ENCODE data around the gene SLC43A3. TPM values are rescaled to one million over a fixed set of nuclear protein-coding genes. Genes with fewer than 3 reads are reported as not detected.

Gene SLC43A3
- total RNA-seq, 1 experiment from 2014 or later, result 8.6 TPM

- DNase-seq (ENCODE audit: low read depth, low spot score) (no peak), ATAC-seq (no peak)
- Histone ChIP-seq H3K4me3 (ENCODE audit: low read depth in 2 of 2, low read length in 2 of 2) (no peak overlapping the region), H3K4me1 (ENCODE audit: control insufficient read depth, insufficient read depth, low read length) (no peaks in the 10 kb centered on the region), H3K27me3 (ENCODE audit: control insufficient read depth, insufficient read depth, low read length) (no peaks in the 10 kb centered on the region), H3K36me3 (ENCODE audit: control insufficient read depth, insufficient read depth, low read length) (no peaks in the 10 kb centered on the region), H3K27ac (ENCODE audit: low read length) (no peak overlapping the region), H3K9me3 (ENCODE audit: control insufficient read depth, insufficient read depth, low read depth, low read length) (no peaks in the 10 kb centered on the region)
- intact Hi-C loops (cut with micrococcal nuclease; ENCODE audit: unreplicated experiment), result no loop called here
- POLR2A ChIA-PET, result no interaction called here
- BruUV-seq (replicated peaks), result no TSS peak
- in situ Hi-C loops (cut with HindIII; ENCODE audit: low pct_unique_long_range_greater_than_20kb, low sequenced_read_pairs), result no loop called here
- TF ChIP-seq, protein P1, sequence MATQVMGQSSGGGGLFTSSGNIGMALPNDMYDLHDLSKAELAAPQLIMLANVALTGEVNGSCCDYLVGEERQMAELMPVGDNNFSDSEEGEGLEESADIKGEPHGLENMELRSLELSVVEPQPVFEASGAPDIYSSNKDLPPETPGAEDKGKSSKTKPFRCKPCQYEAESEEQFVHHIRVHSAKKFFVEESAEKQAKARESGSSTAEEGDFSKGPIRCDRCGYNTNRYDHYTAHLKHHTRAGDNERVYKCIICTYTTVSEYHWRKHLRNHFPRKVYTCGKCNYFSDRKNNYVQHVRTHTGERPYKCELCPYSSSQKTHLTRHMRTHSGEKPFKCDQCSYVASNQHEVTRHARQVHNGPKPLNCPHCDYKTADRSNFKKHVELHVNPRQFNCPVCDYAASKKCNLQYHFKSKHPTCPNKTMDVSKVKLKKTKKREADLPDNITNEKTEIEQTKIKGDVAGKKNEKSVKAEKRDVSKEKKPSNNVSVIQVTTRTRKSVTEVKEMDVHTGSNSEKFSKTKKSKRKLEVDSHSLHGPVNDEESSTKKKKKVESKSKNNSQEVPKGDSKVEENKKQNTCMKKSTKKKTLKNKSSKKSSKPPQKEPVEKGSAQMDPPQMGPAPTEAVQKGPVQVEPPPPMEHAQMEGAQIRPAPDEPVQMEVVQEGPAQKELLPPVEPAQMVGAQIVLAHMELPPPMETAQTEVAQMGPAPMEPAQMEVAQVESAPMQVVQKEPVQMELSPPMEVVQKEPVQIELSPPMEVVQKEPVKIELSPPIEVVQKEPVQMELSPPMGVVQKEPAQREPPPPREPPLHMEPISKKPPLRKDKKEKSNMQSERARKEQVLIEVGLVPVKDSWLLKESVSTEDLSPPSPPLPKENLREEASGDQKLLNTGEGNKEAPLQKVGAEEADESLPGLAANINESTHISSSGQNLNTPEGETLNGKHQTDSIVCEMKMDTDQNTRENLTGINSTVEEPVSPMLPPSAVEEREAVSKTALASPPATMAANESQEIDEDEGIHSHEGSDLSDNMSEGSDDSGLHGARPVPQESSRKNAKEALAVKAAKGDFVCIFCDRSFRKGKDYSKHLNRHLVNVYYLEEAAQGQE (IDR thresholded peaks at IDR 0.05; ENCODE audit: insufficient read depth in 1 of 2, low read depth in 2 of 2, low read length in 1 of 2), result no peak
- no peak for TF ChIP-seq TCF7L2 (IDR thresholded peaks at IDR 0.05; ENCODE audit: low read depth, low read length)
- TF ChIP-seq SIN3A (IDR thresholded peaks at IDR 0.05; ENCODE audit: borderline replicate concordance, insufficient read depth, low read depth, low read length), result no peak
- TF ChIP-seq, protein P2, sequence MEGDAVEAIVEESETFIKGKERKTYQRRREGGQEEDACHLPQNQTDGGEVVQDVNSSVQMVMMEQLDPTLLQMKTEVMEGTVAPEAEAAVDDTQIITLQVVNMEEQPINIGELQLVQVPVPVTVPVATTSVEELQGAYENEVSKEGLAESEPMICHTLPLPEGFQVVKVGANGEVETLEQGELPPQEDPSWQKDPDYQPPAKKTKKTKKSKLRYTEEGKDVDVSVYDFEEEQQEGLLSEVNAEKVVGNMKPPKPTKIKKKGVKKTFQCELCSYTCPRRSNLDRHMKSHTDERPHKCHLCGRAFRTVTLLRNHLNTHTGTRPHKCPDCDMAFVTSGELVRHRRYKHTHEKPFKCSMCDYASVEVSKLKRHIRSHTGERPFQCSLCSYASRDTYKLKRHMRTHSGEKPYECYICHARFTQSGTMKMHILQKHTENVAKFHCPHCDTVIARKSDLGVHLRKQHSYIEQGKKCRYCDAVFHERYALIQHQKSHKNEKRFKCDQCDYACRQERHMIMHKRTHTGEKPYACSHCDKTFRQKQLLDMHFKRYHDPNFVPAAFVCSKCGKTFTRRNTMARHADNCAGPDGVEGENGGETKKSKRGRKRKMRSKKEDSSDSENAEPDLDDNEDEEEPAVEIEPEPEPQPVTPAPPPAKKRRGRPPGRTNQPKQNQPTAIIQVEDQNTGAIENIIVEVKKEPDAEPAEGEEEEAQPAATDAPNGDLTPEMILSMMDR (IDR thresholded peaks at IDR 0.05), result no peak
- CTCF ChIA-PET, result no interaction called here
Measured at GRCh38 chr11:57413681-57414080, 13.2 kb downstream of the SLC43A3 start.

- no peaks in the 10 kb centered on the region for H3K36me3 ChIP-seq (ENCODE audit: control insufficient read depth, insufficient read depth, low read length)
- intact Hi-C loops (cut with micrococcal nuclease; ENCODE audit: unreplicated experiment), result no loop called here
- no peak for DNase-seq (ENCODE audit: low read depth, low spot score)
- ChIA-PET CTCF (no interaction called here), POLR2A (no interaction called here)
- H3K9me3 ChIP-seq (ENCODE audit: control insufficient read depth, insufficient read depth, low read depth, low read length), result no peaks in the 10 kb centered on the region
- no peak overlapping the region for H3K27ac ChIP-seq (ENCODE audit: low read length)
- TF ChIP-seq POLR2AphosphoS5 (IDR thresholded peaks at IDR 0.05; ENCODE audit: low read depth, low read length), result no peak
- TF ChIP-seq, protein P1 (IDR thresholded peaks at IDR 0.05; ENCODE audit: insufficient read depth in 1 of 2, low read depth in 2 of 2, low read length in 1 of 2), result no peak
- no peak for TF ChIP-seq TCF7L2 (IDR thresholded peaks at IDR 0.05; ENCODE audit: low read depth, low read length)
- TF ChIP-seq SIN3A (IDR thresholded peaks at IDR 0.05; ENCODE audit: borderline replicate concordance, insufficient read depth, low read depth, low read length), result no peak
- TF ChIP-seq, protein P2 (IDR thresholded peaks at IDR 0.05), result no peak
- H3K4me1 ChIP-seq (ENCODE audit: control insufficient read depth, insufficient read depth, low read length), result no peaks in the 10 kb centered on the region
- H3K4me3 ChIP-seq (ENCODE audit: low read depth in 2 of 2, low read length in 2 of 2), result no peak overlapping the region
- H3K27me3 ChIP-seq (ENCODE audit: control insufficient read depth, insufficient read depth, low read length), result no peaks in the 10 kb centered on the region
- in situ Hi-C loops (cut with HindIII; ENCODE audit: low pct_unique_long_range_greater_than_20kb, low sequenced_read_pairs), result no loop called here
- no peak for ATAC-seq
- no TSS peak for BruUV-seq (replicated peaks)
Measured at GRCh38 chr11:57410287-57410686, 16.6 kb downstream of the SLC43A3 start.

Data from Panc1 (cell line).